Measurements from ENCODE around the gene DGKQ. TPM values are rescaled to one million over a fixed set of nuclear protein-coding genes. Genes with fewer than 3 reads are reported as not detected.

The DGKQ gene
- total RNA-seq, 1 experiment from 2014 or later: 11.8 TPM

DNA sequence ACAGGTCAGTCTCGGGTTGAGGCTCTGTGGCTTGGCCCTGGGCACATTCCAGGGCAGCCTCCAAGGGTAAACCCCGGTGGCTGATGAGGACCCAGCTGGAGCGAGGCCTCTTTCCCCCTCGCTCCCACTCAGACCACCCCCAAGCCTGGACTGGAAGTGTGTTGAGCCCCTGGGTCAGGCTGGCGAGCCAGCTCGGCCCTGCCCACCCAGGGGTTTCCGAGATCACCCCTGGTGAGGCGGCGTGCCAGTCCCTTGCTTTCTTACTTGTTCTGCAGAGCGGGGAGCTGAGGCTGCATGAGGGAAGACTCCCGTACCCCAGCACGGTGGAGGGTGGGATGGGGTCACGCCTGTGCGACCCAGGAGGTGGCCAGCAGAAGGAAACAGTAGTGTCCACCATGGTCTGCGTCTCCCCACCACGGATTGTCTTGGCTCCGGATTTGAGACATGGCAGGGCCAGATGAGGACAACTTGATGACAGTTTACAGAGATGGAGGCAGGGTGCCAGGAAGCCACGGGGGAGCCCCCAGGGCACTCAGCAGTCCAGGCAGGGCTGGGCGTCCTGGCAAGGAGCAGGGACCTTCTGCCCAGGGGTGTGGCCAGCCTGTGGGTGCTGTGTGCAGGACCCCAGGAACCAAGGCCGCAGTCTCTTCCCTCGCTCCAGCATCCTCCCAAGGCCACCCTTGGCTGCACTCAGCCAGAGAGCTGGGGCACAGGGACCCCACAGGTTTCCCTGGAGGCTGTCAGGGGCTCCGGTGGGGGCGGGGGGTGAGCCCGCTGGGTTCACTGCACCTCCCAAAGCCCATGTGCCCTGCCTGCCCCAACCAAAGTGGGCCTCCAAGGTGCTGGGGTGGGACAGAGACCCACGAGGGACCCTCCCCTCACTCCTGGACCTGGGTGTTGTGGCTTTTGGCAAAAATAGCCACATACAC, 31.5 kb upstream of the DGKQ start:
- BruUV-seq (replicated peaks): no TSS peak
- Mint-ChIP-seq H3K27ac (ENCODE audit: unreplicated experiment) (no peak overlapping the region), H3K4me1 (ENCODE audit: low read depth, unreplicated experiment) (peaks cover 12% of the 10 kb centered on the region), H3K9me3 (ENCODE audit: low read depth, unreplicated experiment) (no peaks in the 10 kb centered on the region), H3K36me3 (ENCODE audit: insufficient read depth, unreplicated experiment) (peaks cover 8% of the 10 kb centered on the region), H3K4me3 (ENCODE audit: low read depth, unreplicated experiment) (no peak overlapping the region), H3K27me3 (ENCODE audit: unreplicated experiment) (peaks cover 35% of the 10 kb centered on the region)
- intact Hi-C loops (cut with micrococcal nuclease; ENCODE audit: unreplicated experiment): no loop called here
- CTCF ChIA-PET: no interaction called here
- TF ChIP-seq, protein P1, sequence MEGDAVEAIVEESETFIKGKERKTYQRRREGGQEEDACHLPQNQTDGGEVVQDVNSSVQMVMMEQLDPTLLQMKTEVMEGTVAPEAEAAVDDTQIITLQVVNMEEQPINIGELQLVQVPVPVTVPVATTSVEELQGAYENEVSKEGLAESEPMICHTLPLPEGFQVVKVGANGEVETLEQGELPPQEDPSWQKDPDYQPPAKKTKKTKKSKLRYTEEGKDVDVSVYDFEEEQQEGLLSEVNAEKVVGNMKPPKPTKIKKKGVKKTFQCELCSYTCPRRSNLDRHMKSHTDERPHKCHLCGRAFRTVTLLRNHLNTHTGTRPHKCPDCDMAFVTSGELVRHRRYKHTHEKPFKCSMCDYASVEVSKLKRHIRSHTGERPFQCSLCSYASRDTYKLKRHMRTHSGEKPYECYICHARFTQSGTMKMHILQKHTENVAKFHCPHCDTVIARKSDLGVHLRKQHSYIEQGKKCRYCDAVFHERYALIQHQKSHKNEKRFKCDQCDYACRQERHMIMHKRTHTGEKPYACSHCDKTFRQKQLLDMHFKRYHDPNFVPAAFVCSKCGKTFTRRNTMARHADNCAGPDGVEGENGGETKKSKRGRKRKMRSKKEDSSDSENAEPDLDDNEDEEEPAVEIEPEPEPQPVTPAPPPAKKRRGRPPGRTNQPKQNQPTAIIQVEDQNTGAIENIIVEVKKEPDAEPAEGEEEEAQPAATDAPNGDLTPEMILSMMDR (IDR thresholded peaks at IDR 0.05; ENCODE audit: unreplicated experiment): no peak
- no peak for DNase-seq

DNA sequence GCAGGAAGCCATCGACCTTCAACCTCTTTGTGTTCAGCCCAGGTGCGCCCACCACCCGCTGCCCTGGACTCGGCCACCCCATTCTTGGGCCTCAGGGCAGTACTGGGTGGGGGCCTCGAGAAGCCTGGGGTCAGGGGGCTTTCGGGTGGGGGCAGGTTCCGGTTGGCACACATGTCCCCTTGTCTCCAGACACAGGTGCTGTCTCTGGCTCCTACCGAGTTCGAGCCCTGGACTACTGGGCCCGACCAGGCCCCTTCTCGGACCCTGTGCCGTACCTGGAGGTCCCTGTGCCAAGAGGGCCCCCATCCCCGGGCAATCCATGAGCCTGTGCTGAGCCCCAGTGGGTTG, 30.7 kb upstream of the DGKQ start:
- intact Hi-C loops (cut with micrococcal nuclease; ENCODE audit: unreplicated experiment): no loop called here
- peaks cover 13% of the 10 kb centered on the region for H3K36me3 Mint-ChIP-seq (ENCODE audit: insufficient read depth, unreplicated experiment)
- H3K4me1 Mint-ChIP-seq (ENCODE audit: low read depth, unreplicated experiment): peaks cover 8% of the 10 kb centered on the region
- H3K27me3 Mint-ChIP-seq (ENCODE audit: unreplicated experiment): peaks cover 36% of the 10 kb centered on the region
- H3K27ac Mint-ChIP-seq (ENCODE audit: unreplicated experiment): no peak overlapping the region
- H3K4me3 Mint-ChIP-seq (ENCODE audit: low read depth, unreplicated experiment): no peak overlapping the region
- DNase-seq: no peak
- TF ChIP-seq, protein P1 (IDR thresholded peaks at IDR 0.05; ENCODE audit: unreplicated experiment): no peak
- CTCF ChIA-PET: no interaction called here
- no peaks in the 10 kb centered on the region for H3K9me3 Mint-ChIP-seq (ENCODE audit: low read depth, unreplicated experiment)
- no TSS peak for BruUV-seq (replicated peaks)

DNA sequence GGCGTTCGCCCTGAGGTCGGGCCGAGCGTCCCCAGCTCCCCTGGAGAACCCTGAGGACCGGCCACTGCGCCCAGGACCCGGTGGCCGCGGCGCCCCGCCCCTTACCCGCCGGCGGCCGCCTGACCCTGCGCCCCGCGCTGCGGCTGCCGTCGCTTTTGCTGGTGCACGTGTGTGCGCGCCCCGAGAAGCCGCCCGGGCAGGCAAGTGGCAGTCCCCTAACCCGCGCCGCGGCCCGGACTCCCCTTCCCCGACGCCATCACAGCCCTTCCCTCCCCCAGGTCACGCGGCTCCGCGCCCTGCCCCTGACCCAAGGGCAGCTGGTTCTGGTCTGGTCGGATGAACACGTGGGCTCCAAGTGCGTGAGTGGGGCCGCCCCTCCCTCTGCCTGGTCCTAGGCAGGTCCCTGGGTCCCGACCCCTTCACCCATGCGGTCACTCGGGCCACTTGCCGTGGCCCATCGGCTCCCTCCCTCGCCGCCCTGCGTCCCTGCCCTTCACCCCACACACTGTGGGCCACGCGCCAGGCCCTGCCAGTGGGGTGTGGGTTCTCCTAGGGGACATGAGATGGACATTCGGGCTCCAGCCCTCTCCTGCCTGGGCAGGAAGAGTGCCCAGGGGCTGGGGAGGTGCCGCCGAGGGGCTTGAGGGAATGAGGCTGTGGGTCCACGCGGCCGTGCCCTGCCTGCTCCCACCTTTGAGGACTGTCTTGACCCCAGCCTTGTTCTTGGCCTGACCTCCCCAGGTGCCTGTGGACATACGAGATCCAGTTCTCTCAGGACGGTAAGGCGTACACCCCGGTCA, 30.1 kb upstream of the DGKQ start:
- peaks cover 36% of the 10 kb centered on the region for H3K27me3 Mint-ChIP-seq (ENCODE audit: unreplicated experiment)
- peaks cover 2% of the 10 kb centered on the region for H3K4me1 Mint-ChIP-seq (ENCODE audit: low read depth, unreplicated experiment)
- no peak overlapping the region for H3K4me3 Mint-ChIP-seq (ENCODE audit: low read depth, unreplicated experiment)
- no peak for DNase-seq
- intact Hi-C loops (cut with micrococcal nuclease; ENCODE audit: unreplicated experiment): no loop called here
- H3K36me3 Mint-ChIP-seq (ENCODE audit: insufficient read depth, unreplicated experiment): peaks cover 14% of the 10 kb centered on the region
- H3K27ac Mint-ChIP-seq (ENCODE audit: unreplicated experiment): no peak overlapping the region
- no TSS peak for BruUV-seq (replicated peaks)
- H3K9me3 Mint-ChIP-seq (ENCODE audit: low read depth, unreplicated experiment): no peaks in the 10 kb centered on the region
- TF ChIP-seq, protein P1 (IDR thresholded peaks at IDR 0.05; ENCODE audit: unreplicated experiment): no peak
- CTCF ChIA-PET: no interaction called here

DNA sequence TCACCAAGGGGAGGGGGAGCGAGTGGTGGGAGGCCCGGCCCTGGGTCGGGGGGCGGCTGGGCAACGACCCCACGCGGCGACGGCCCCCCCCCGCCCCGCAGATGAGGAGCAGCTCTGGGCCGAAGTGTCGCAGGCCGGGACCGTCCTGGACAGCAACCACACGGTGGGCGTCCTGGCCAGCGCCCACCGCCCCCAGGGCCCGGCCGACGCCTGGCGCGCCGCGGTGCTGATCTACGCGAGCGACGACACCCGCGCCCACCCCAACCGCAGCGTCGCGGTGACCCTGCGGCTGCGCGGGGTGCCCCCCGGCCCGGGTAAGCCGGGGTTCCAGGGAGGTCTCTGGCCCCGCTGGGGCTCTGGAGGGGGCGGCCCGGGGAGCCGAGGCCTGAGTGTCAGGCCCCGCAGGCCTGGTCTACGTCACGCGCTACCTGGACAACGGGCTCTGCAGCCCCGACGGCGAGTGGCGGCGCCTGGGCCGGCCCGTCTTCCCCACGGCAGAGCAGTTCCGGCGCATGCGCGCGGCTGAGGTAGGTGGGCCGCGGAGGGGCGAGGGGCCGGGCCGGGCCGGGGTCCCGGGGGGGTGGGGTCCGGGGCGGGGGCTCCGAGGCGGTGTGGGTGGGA, 29.4 kb upstream of the DGKQ start:
- intact Hi-C loops (cut with micrococcal nuclease; ENCODE audit: unreplicated experiment): no loop called here
- no peaks in the 10 kb centered on the region for H3K4me1 Mint-ChIP-seq (ENCODE audit: low read depth, unreplicated experiment)
- H3K27me3 Mint-ChIP-seq (ENCODE audit: unreplicated experiment): peaks cover 35% of the 10 kb centered on the region
- H3K4me3 Mint-ChIP-seq (ENCODE audit: low read depth, unreplicated experiment): no peak overlapping the region
- no peaks in the 10 kb centered on the region for H3K9me3 Mint-ChIP-seq (ENCODE audit: low read depth, unreplicated experiment)
- no TSS peak for BruUV-seq (replicated peaks)
- CTCF ChIA-PET: no interaction called here
- H3K36me3 Mint-ChIP-seq (ENCODE audit: insufficient read depth, unreplicated experiment): peaks cover 8% of the 10 kb centered on the region
- no peak for DNase-seq
- no peak overlapping the region for H3K27ac Mint-ChIP-seq (ENCODE audit: unreplicated experiment)
- TF ChIP-seq, protein P1 (IDR thresholded peaks at IDR 0.05; ENCODE audit: unreplicated experiment): no peak
